ENCODE results near the gene TMEM242. TPM values are rescaled to one million over a fixed set of nuclear protein-coding genes. Genes with fewer than 3 reads are reported as not detected.
A peak's percentile ranks its signal among the peaks of the same experiment; 100 is the strongest.

The TMEM242 gene
- total and polyA plus RNA-seq, 9 donors = 5.5 to 12.1 (median 10.1) TPM

DNA sequence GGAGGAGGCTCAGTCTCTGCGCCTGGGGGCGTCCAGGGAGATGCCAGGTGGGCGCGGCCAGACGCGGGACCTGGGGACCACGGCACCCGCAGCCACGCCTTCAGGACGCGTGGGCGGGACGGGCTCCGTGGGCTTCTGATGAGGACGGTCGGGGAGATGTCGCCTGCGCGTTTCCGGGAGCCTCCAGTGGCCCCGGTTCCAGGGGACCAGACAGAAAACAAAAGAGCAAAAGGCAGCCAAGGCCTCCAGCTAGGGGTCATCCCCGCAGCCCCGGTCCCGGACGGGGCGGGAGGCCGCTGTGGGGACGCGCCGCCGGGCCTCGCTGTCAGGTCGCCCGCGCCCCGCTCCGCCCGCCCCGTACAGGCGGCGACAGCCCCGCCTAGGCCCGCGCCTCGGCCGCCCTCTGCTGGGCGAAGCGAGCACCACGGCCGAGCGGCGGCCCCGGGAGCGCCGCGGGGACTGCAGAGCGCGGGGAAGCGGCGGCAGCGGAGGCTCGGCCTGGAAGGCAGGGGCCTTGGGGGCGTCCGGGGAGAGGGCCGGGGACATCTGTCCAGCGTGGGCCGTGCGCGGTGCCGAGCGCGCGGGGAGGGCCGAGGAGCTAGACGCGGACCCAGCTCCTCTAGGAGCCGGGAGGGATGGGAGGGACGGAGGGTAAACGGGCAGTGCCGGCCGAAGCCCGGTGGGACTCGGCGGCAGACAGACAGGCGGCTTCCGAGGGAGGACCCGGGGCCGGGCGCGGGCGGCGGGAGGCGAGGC, 48.7 kb downstream of the TMEM242 start:
- H3K4me1 ChIP-seq (ENCODE audit: insufficient read depth) = peaks cover 3% of the 10 kb centered on the region
- WGBS, 3 donors = 0 to 1% (median 1%) methylated on average over 61 to 93 of the region's 93 CpGs
- peak overlapping the region; percentile 44 to 66 for H3K27ac ChIP-seq
- intact Hi-C loops (cut with DNase I) = loop anchor here in 3 of 4 donors (5.0 to 10.0 kb wide), 4 partner anchors 37 to 710 kb away; no protein-coding TSS in a partner anchor
- no peaks in the 10 kb centered on the region for H3K9me3 ChIP-seq
- DNase-seq = peak; percentile 64 to 83 (median 77)
- TF ChIP-seq CTCF (IDR thresholded peaks at IDR 0.05) (peak; percentile 24 to 97 (median 97)), POLR2A (IDR thresholded peaks at IDR 0.05) (no peak), EP300 (IDR thresholded peaks at IDR 0.05) (no peak)
- no peaks in the 10 kb centered on the region for H3K27me3 ChIP-seq
- peak overlapping the region; percentile 43 for H3K4me3 ChIP-seq
- no peaks in the 10 kb centered on the region for H3K36me3 ChIP-seq

DNA sequence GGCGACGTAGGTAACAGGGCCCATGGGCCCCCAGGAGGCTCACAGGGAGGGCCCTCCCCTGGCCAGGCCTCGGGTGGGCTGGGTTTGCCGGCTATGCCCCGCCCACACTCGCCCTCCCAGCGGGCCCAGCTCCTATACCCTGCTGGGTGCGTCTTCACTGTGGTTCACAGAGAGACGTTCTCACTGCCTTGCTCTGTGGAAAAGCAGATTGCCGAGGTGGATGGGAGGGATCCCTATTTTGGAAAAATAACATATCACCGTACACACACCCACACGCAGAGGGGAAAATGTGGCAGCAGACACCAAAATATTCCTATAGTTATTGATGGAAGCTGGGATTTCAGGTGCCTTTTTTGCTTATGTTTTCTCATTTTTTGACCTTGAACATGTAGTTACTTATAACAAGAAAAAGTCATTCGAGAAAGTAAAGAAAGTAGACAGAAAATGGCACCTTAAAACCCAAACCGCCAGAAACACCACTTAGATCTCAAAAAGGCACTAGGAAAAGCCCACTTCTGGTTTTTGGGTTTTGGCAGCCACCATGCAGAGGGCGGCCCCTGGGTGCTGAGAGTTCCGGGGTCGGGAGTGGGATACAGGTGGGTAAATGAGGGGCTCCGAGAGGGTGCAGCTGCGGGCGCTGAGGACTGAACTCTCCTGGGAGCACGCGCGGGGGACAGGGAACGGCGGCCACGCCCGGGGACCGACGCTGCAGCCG, 49.4 kb downstream of the TMEM242 start:
- Histone ChIP-seq H3K4me3 (peak overlapping the region; percentile 43), H3K36me3 (no peaks in the 10 kb centered on the region), H3K27ac (peak overlapping the region; percentile 44 to 66), H3K9me3 (no peaks in the 10 kb centered on the region), H3K27me3 (no peaks in the 10 kb centered on the region), H3K4me1 (ENCODE audit: insufficient read depth) (peaks cover 4% of the 10 kb centered on the region)
- intact Hi-C loops (cut with DNase I) = loop anchor here in 3 of 4 donors (2.0 to 10.0 kb wide), 5 partner anchors 33 to 709 kb away; no protein-coding TSS in a partner anchor
- WGBS, 3 donors = 11 to 12% (median 12%) methylated on average over 23 to 30 of the region's 30 CpGs
- peak; percentile 43 to 62 (median 49) for DNase-seq
- TF ChIP-seq CTCF (IDR thresholded peaks at IDR 0.05) (no peak), POLR2A (IDR thresholded peaks at IDR 0.05) (no peak), EP300 (IDR thresholded peaks at IDR 0.05) (no peak)

- TF ChIP-seq CTCF (IDR thresholded peaks at IDR 0.05) (no peak), POLR2A (IDR thresholded peaks at IDR 0.05) (no peak), EP300 (IDR thresholded peaks at IDR 0.05) (no peak)
- 81 to 85% (median 82%) methylated on average over 19 of the region's 19 CpGs for WGBS, 3 donors
- no peak for DNase-seq
- peaks cover 10% of the 10 kb centered on the region for H3K4me1 ChIP-seq (ENCODE audit: insufficient read depth)
- no peaks in the 10 kb centered on the region for H3K9me3 ChIP-seq
- no peak overlapping the region for H3K4me3 ChIP-seq
- H3K27ac ChIP-seq = no peak overlapping the region
- intact Hi-C loops (cut with DNase I) = loop anchor here in 3 of 4 donors (2.0 to 10.0 kb wide), 5 partner anchors 32 to 708 kb away; no protein-coding TSS in a partner anchor
- no peaks in the 10 kb centered on the region for H3K27me3 ChIP-seq
- H3K36me3 ChIP-seq = no peaks in the 10 kb centered on the region
Measured at GRCh38 chr6:157272866-157273755, 50.2 kb downstream of the TMEM242 start.

DNA sequence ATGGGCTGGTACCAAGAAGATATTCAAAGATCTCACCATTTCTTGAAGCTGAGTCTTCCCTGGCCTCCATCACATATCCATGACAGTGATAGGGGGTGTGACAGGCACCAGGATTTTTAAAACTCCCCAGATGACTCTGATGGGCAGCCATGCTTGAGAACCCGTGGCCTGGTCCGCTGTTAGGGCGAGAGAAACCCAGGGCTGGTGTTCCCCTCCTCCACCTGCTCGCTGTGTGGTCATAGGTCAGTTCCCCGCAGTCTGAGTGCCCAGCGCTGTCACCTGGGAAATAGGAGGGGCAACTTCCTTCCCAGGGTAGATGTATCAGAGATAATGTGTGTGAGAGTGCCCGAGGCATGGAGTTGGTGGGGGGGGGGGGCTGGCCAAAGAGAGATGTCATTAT, 50.9 kb downstream of the TMEM242 start:
- Histone ChIP-seq H3K36me3 (no peaks in the 10 kb centered on the region), H3K4me1 (ENCODE audit: insufficient read depth) (peaks cover 10% of the 10 kb centered on the region), H3K9me3 (no peaks in the 10 kb centered on the region), H3K4me3 (no peak overlapping the region), H3K27ac (no peak overlapping the region), H3K27me3 (no peaks in the 10 kb centered on the region)
- 80 to 91% (median 82%) methylated on average over 7 of the region's 7 CpGs for WGBS, 3 donors
- no peak for TF ChIP-seq EP300 (IDR thresholded peaks at IDR 0.05)
- intact Hi-C loops (cut with DNase I) = loop anchor here in 3 of 4 donors (2.0 to 10.0 kb wide), 5 partner anchors 32 to 708 kb away; no protein-coding TSS in a partner anchor
- DNase-seq = no peak

All from ovary (tissue), 9 donors.